IPS DF 19.7 (cell line): ENCODE data around the gene FREY1.

Source experiments
- DNase-seq: peaks from one replicate; pipeline ENCODE4 v3.0.0-alpha.2; 2013; ENCODE audit warnings: low read depth, low spot score

FREY1 gene, protein sequence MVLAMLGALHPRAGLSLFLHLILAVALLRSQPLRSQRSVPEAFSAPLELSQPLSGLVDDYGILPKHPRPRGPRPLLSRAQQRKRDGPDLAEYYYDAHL

GRCh38 chr11:45906965-45907611 lies at the start of gene FREY1:
Gene FREY1, minus strand, starts transcription at chr11:45907271. Its CDS starts 26 bp downstream, at chr11:45907245.
- DNase-seq, result no peak

DNA sequence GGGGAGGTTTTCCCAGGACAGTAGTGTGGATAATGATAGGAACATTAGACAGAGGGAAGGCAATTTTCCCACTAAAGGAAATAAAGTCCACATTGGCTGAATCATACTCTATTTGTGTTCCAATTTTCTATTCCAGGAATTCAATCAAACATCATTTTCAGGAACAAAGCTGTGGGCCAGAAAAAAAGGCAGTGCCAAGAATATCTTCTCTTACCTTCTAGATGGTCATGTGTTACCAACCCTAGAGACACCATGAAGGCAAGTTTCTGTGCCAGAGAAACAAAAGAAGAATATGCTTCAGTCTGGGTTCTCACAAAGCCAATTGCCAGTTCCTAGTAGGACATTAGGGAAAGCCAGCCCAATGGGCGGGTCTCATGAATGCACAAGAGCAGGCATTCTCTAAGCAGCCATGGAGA lies 42.9 kb upstream of the FREY1 start:
- DNase-seq, result no peak

DNA sequence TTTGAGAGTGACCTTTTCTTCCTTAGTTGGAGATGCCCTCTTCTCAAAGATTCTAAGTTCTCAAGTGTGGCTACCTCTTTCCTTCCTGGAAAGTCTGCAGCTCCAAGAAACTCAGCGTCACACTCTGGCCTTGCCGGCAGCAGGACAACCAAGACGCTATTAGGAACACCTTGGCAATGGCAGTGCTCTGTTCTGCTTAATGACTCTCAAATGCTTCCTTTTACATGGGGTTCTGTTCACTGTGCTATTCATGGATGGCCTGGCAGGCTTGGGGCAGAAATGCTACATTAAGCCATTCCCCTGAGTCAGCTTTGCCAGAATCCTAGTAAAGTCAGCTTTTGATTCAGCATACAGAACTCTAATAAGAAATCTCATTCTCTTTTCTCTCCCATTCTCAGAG lies 41.3 kb upstream of the FREY1 start:
- DNase-seq, result no peak

DNA sequence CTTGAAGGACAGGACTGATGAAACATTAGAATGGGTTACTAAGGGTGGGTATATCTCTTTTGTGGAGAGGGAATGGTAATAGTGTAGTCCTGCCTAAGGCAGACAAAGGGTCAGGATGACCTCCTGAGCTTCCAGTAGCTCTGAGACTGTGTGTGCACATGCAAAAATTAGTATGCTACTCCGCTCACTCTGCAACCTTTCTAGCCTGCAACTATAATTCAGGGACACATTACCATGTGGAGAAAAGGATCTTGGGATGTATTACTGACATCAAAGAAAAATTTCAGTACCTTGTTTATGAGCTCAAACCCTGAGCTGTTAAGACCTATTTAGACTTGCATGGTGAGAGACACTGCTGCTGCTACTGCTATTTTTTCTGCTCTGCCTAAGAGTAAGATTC lies 40.8 kb upstream of the FREY1 start:
- no peak for DNase-seq

DNA sequence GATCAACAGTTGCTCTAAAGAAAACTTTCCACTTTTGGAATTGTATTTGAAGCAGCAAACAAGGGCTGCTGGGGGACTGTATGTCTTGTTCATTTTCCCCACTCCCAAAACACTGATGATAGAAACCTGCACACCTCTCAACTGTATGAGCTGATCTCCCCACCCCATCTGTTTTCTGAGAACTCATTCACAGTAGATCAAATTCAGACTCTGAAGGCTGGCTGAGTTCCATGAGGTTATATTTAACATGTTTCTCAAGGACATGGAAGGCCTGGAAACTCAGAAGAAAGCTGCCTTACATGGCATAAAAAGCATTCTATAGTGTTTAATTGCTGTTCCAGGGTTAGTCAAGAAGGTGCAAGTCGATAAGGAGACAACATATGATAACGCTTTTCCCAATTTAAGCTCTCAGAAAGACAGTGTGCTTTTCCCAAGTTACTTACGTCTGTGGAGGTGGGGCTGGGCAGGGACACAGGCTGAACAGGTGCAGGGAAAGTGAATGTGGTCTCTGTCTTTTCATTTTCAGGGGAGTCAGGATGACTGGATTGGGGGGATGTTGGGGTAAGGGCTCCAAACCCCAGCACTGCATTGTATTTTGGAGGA lies 38.4 kb upstream of the FREY1 start:
- no peak for DNase-seq

DNA sequence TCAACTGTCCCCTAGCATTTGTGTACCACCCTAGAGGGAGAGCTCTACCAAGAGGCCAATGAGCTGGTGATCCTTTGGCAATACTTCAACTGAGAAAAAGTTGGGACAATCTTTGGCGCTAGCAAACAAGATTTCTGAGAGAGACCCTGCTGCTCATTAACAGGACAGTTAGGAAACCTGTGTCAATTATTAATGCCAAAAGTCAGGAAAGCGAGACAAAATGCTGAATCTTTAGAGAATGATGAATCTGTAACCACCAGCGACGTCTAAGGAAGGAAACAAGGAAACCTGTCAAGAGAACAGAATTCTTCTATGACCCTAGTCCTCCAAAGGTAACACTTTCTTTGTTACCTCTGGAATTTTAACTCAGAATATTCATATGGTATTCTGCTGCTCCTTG lies 35.3 kb upstream of the FREY1 start:
- DNase-seq, result no peak

DNA sequence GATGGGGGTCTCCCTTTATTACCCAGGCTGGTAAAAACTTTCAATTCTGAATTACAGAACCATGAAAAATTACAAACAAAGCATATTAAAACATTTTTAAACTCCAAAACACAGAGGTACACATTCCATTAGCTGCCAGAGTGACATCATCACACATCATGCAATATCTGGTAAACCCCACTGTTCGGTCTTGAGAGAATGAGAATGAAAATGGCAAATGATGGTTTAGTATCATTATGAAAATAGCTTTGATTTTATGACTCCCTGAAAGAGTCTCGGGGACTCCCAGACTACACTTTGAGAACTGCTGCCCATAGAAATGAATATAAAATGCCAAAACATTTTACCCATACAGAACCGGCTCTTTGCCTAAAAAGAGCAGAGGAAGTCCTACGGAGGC lies 34.2 kb upstream of the FREY1 start:
- no peak for DNase-seq

DNA sequence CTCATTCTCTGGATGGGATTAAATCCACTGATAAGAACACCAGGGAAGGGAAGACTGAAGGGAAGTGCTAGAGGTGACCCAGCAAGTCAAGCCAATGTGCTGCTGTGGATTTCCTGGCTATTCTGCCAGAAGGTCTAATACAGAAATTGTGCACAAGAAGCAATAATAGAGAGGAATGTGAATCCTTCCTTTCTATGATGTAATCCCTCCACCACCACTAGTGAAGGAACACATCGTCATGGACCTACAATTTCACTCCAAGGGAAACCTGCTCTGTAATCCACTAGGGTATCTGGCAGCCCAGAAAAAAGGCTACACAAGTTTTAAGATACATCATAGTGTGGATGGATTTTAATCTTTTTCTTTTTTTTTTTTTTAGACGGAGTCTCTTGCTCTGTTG lies 32.8 kb upstream of the FREY1 start:
- no peak for DNase-seq

- DNase-seq, result no peak
These were observed 30.8 kb upstream of the FREY1 start for GRCh38 chr11:45937916-45938315.

DNA sequence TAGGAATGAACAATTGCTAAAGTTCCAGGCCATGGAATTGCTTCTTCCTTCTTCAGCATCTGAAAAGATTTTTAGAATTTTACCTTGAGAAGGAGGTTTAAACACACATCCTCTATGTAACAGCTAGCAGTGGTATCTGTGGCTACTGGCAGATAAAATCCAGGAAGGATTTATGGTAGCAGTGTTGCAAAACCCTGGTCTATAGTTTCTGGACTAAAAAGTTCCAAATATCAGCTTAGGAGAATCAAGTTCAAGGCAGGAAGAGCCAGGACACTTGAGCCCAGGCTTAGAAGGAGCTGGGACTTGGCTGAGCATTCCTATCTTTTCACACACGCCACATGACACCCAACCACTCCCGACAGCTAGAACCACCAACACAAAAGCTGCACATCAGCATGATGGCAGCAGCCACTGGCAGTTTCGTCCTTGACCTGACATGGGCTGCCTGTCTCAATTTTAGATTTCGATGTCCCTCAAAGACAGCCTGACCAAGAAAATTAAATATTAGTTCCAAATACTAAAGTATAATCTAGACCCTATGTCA lies 29.5 kb upstream of the FREY1 start:
- DNase-seq, result no peak

GRCh38 chr11:45935349-45936064 lies 28.4 kb upstream of the FREY1 start:
- no peak for DNase-seq

- DNase-seq, result no peak
These were observed 27.7 kb upstream of the FREY1 start for GRCh38 chr11:45934580-45935318.

GRCh38 chr11:45933846-45934579 lies 26.9 kb upstream of the FREY1 start:
- DNase-seq, result no peak

DNA sequence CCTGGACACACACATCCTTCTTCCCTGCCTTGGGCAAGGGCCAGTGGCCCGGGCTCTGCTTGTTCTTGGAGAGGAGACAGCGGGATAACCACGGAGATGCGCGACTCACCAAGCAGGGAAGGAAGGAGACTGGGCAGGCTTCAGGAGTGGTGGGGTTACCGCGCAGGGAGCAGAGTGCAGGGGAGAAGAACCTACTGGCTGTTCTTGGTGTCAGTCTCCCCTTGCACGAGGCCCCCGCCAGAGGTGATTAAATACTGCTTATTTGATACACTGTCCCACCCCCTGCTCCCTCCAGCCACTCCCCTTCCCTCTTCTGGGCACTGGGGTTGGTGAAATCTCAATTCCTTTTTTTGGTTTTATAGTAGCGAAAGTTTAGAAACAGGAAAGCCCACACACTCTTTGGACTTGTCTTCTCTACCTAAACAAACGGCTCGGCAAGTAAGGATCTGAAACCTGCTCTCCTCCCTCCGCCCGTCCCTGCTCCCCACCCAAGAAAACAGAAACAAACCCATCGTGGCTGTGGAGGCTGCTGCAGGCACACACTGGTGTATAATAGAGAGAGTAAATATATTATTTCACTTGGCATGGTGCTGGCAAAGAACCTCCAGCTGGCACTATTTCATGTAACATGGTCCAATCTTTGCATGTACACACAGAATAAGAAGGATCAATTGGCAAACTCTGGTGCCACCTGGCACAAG lies 26.2 kb upstream of the FREY1 start:
- no peak for DNase-seq

DNA sequence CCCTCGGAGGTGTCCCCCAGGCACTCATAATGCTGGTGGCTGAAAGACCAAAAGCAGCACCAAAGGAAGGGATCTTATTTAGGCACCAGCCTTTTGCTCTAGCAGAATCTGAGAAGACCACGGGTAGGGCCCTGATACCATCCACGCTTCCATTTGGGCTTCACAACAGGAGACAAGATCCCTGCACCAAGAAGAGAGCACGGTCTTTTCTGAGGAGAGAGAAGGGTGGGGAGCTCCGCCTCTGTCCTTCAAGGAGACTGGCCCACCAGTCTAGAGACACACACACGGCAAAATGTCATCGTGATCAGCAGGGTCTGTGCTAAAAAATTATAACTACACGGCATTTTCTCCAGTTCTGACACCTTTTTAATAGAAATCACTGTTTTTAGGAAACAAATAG lies 25.1 kb upstream of the FREY1 start:
- no peak for DNase-seq

DNA sequence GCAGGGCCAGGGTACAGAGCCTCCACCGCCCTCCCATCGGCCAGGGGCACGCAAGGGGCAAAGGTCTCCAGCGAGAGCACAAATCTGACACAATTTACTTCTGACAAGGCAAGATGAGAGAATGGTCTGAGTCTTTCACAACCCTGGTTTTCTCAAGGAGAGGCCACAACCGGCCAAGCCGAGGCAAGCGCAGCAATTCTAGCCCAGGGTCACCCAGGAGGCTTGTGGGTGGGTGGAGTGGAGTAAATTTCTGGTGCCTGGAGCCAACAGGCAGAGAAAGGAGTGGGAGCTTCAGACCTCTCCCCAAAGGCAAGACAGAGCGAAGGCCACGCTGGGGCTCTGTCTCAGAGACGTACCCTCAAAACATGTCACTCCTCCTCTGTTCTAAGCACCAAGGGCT lies 24.7 kb upstream of the FREY1 start:
- no peak for DNase-seq

DNA sequence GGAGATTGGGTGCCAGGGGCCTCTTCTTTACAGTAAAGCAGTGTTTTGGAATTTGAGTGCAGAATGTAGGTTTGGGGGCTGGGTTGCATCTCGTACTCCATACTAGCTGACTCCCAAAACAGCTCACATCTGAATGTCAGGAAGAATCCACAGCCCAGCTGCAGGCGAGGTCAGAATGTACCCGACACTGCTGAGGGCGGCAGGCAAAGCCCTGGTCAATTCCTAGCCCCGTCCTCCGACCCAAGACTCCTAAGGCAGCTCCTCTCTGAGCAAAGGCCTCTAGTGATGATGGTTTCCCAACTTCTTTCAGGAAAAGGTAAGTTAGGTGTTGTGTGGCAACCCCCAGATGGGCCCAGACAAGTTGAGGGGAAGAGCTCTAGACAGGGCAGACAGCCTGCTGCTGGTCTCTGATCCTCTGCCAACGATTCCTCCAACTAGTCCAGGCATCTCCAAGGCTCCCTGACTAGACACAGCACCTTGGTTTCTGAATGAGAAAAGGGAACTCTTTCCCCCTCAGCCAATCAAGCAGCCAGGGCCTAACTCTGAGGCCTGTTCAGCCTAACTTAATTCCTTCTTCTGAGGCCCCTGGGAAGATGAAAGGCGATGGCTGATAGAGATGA lies 24.0 kb upstream of the FREY1 start:
- DNase-seq, result no peak

- DNase-seq, result no peak
These were observed 23.1 kb upstream of the FREY1 start for GRCh38 chr11:45930031-45930794.

DNA sequence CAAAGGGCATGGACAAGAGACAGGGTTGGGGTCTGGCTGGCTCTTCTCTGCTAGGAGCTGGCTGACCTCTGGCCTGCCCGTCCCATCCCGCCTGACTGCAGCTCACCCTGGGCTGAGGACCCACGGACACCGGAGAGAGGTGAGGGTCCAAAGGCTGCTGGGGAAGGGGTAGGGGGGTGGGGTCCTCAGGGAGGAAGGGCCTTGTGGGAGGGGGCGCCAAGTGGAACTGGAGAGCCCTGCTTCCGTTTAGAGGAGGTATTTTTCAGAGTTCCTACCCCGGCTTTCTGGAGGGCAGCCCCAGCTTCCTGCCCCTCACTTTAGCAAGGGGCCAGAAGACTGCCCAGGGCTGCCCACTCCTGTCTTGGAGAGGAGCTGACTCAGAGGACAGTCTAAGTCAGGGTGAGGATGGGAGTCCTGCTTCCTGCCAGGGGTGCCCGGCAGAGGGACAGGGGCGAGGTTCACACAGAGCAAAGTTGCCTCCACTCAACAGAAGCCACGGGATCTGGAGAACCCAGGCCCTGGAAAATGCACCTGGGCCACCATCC lies 22.5 kb upstream of the FREY1 start:
- no peak for DNase-seq
